ENCODE data around the gene POLR3GL. TPM values are rescaled to one million over a fixed set of nuclear protein-coding genes. Genes with fewer than 3 reads are reported as not detected.
A peak's percentile ranks its signal among the peaks of the same experiment; 100 is the strongest.

The POLR3GL gene
- total and polyA plus RNA-seq, 2 donors, result 37.5 to 89.6 TPM

- Histone ChIP-seq H3K27me3 (ENCODE audit: control insufficient read depth in 2 of 2, insufficient read depth in 1 of 2, low read length in 1 of 2) (no peaks in the 10 kb centered on the region), H3K9me3 (ENCODE audit: control insufficient read depth in 2 of 2, insufficient read depth in 1 of 2, low read length in 1 of 2) (peaks cover 0 to 2% of the 10 kb centered on the region in 2 donors), H3K27ac (ENCODE audit: low read depth in 1 of 2, low read length in 1 of 2) (peak overlapping the region; percentile 34 to 56), H3K36me3 (ENCODE audit: control insufficient read depth in 2 of 2, insufficient read depth in 2 of 2, low read length in 1 of 2) (peaks cover 31 to 34% of the 10 kb centered on the region in 2 donors), H3K4me3 (ENCODE audit: low read length in 2 of 2) (peak overlapping the region; percentile 76 to 92), H3K4me1 (ENCODE audit: control insufficient read depth in 2 of 2, insufficient read depth in 2 of 2, low read length in 2 of 2) (peaks cover 5 to 29% of the 10 kb centered on the region in 2 donors)
- 71% methylated on average over 1 of the region's 1 CpG for WGBS
- DNase-seq (ENCODE audit: low read depth in 6 of 9, low spot score in 9 of 9), result no peak
Observed at GRCh38 chr1:145992502-145992936, 28.0 kb downstream of the POLR3GL start.

DNA sequence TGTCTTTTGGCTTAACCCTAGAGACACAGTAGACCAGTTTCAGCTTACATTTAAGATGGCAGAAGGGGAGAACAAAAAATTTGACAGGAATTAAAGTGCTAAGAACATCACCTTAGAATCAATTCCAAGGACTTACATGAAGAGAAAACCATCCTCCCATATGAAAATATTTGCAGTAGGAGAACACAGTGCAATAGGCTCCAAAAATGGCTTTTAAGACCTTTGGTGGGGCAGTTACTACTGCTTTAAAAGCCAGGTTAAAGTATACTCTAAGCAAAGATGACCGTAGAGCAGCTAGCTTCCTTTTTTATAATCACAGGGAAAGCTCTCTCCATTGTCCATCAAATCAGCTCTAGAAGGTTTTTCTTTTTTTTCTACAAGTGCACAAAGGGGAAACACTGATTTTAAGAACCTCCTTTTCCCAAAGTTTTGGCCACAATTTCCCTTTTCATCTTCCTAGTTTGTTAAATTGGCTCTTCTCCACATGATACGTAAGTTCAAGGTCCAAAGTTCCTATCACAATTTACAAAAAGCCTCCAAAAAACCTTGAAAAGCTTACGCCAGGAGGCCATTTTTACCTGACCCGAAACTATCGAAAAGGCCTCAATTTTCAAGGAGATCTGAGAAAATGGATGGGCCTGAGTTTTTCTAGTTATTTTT lies 28.6 kb downstream of the POLR3GL start:
- peak overlapping the region; percentile 56 to 99 for H3K27ac ChIP-seq (ENCODE audit: low read depth in 1 of 2, low read length in 1 of 2)
- H3K36me3 ChIP-seq (ENCODE audit: control insufficient read depth in 2 of 2, insufficient read depth in 2 of 2, low read length in 1 of 2), result peaks cover 31 to 34% of the 10 kb centered on the region in 2 donors
- H3K9me3 ChIP-seq (ENCODE audit: control insufficient read depth in 2 of 2, insufficient read depth in 1 of 2, low read length in 1 of 2), result peaks cover 0 to 2% of the 10 kb centered on the region in 2 donors
- WGBS, result 69% methylated on average over 5 of the region's 5 CpGs
- no peak for DNase-seq (ENCODE audit: low read depth in 6 of 9, low spot score in 9 of 9)
- H3K27me3 ChIP-seq (ENCODE audit: control insufficient read depth in 2 of 2, insufficient read depth in 1 of 2, low read length in 1 of 2), result no peaks in the 10 kb centered on the region
- H3K4me1 ChIP-seq (ENCODE audit: control insufficient read depth in 2 of 2, insufficient read depth in 2 of 2, low read length in 2 of 2), result peaks cover 5 to 33% of the 10 kb centered on the region in 2 donors
- peak overlapping the region; percentile 76 to 92 for H3K4me3 ChIP-seq (ENCODE audit: low read length in 2 of 2)

DNA sequence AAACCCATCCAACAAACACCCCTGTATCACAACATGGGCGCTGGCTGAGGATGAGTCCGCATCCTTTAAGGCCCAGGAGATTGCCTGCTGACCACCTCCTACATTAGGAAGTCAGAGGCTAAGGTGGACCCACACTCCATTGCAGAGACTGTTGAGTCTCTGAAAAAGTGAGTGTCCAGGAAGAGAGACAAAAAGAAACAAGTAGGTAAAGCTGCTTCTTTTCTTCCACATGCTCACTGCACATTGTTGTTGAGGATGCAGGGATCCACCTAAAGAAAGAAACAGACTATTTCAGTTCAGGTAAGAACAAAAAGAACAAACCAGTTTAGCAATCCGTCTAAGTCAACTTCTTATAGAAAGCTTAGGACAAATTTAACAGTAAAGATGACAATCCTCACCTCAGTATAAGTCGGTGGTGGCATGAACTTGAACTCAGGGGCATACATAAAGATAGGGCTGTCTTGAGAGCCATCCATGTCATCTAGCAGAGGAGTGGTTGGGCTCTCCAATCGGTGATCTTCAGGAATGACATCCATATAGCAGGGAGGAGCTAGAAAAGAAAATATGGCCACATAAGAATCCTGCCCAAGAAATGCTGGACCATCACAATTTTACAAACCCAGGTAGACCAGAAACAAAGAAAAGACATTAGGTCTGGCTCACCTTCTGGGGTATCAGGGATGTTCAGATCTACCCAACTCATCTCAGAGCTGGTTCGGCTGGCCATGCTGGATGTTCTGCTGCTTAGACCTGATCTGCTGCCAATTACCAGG lies 29.3 kb downstream of the POLR3GL start:
- H3K4me1 ChIP-seq (ENCODE audit: control insufficient read depth in 2 of 2, insufficient read depth in 2 of 2, low read length in 2 of 2), result peaks cover 9 to 36% of the 10 kb centered on the region in 2 donors
- H3K4me3 ChIP-seq (ENCODE audit: low read length in 2 of 2), result peak overlapping the region; percentile 76 to 92
- 37% methylated on average over 6 of the region's 6 CpGs for WGBS
- no peaks in the 10 kb centered on the region for H3K27me3 ChIP-seq (ENCODE audit: control insufficient read depth in 2 of 2, insufficient read depth in 1 of 2, low read length in 1 of 2)
- H3K27ac ChIP-seq (ENCODE audit: low read depth in 1 of 2, low read length in 1 of 2), result peak overlapping the region; percentile 95 to 99
- peaks cover 31 to 34% of the 10 kb centered on the region in 2 donors for H3K36me3 ChIP-seq (ENCODE audit: control insufficient read depth in 2 of 2, insufficient read depth in 2 of 2, low read length in 1 of 2)
- peaks cover 0 to 2% of the 10 kb centered on the region in 2 donors for H3K9me3 ChIP-seq (ENCODE audit: control insufficient read depth in 2 of 2, insufficient read depth in 1 of 2, low read length in 1 of 2)
- DNase-seq (ENCODE audit: low read depth in 6 of 9, low spot score in 9 of 9), result no peak

GRCh38 chr1:145994391-145995120 lies 30.1 kb downstream of the POLR3GL start:
- 15% methylated on average over 10 of the region's 10 CpGs for WGBS
- Histone ChIP-seq H3K9me3 (ENCODE audit: control insufficient read depth in 2 of 2, insufficient read depth in 1 of 2, low read length in 1 of 2) (peaks cover 0 to 2% of the 10 kb centered on the region in 2 donors), H3K4me3 (ENCODE audit: low read length in 2 of 2) (peak overlapping the region; percentile 76 to 92), H3K4me1 (ENCODE audit: control insufficient read depth in 2 of 2, insufficient read depth in 2 of 2, low read length in 2 of 2) (peaks cover 16 to 38% of the 10 kb centered on the region in 2 donors), H3K27me3 (ENCODE audit: control insufficient read depth in 2 of 2, insufficient read depth in 1 of 2, low read length in 1 of 2) (no peaks in the 10 kb centered on the region), H3K36me3 (ENCODE audit: control insufficient read depth in 2 of 2, insufficient read depth in 2 of 2, low read length in 1 of 2) (peaks cover 31 to 34% of the 10 kb centered on the region in 2 donors), H3K27ac (ENCODE audit: low read depth in 1 of 2, low read length in 1 of 2) (peak overlapping the region; percentile 95 to 99)
- no peak for DNase-seq (ENCODE audit: low read depth in 6 of 9, low spot score in 9 of 9)

DNA sequence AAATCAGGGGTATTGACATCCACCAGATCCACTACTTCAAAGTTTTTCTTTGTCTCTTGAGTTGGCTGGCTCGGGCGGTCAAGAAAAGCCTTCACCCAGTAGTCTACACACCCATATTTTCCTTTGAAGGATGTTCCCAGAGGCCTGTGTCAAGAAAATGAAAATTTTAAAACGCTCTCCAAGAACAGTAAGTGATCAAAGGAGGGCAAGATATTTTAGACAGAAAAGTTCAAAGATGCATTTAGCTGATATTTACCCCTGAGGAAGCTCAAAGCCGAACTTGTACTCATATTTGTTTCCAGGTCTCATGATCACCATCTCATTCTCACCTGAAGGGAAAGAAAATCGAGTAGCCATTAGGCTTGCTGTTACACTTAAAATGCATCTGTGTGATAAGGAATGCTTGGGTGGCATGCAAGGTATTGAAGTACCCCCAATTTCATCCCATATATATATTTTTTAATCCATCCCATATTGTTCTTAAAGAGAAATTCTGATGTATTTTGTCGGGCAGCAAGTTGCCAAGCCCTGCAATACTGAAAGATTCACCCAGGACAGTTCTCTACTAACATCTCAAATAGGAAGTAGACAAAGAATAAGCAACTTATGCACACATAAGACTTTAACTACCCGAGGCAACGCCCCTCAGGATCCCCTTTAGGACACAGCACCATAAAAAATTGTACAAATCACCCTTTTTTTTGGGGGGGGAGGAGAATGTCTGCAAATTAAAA lies 30.8 kb downstream of the POLR3GL start:
- DNase-seq (ENCODE audit: low read depth in 6 of 9, low spot score in 9 of 9), result peak in 1 of 9 donors; percentile 46
- peaks cover 0 to 2% of the 10 kb centered on the region in 2 donors for H3K9me3 ChIP-seq (ENCODE audit: control insufficient read depth in 2 of 2, insufficient read depth in 1 of 2, low read length in 1 of 2)
- peaks cover 20 to 46% of the 10 kb centered on the region in 2 donors for H3K4me1 ChIP-seq (ENCODE audit: control insufficient read depth in 2 of 2, insufficient read depth in 2 of 2, low read length in 2 of 2)
- peak overlapping the region; percentile 95 to 99 for H3K27ac ChIP-seq (ENCODE audit: low read depth in 1 of 2, low read length in 1 of 2)
- no peaks in the 10 kb centered on the region for H3K27me3 ChIP-seq (ENCODE audit: control insufficient read depth in 2 of 2, insufficient read depth in 1 of 2, low read length in 1 of 2)
- peak overlapping the region; percentile 76 to 92 for H3K4me3 ChIP-seq (ENCODE audit: low read length in 2 of 2)
- WGBS, result under 1% methylated on average over 8 of the region's 8 CpGs
- peaks cover 31 to 34% of the 10 kb centered on the region in 2 donors for H3K36me3 ChIP-seq (ENCODE audit: control insufficient read depth in 2 of 2, insufficient read depth in 2 of 2, low read length in 1 of 2)

- peak in 1 of 9 donors; percentile 51 for DNase-seq (ENCODE audit: low read depth in 6 of 9, low spot score in 9 of 9)
- WGBS, result under 1% methylated on average over 13 of the region's 13 CpGs
- Histone ChIP-seq H3K9me3 (ENCODE audit: control insufficient read depth in 2 of 2, insufficient read depth in 1 of 2, low read length in 1 of 2) (peaks cover 0 to 2% of the 10 kb centered on the region in 2 donors), H3K36me3 (ENCODE audit: control insufficient read depth in 2 of 2, insufficient read depth in 2 of 2, low read length in 1 of 2) (peaks cover 31 to 34% of the 10 kb centered on the region in 2 donors), H3K4me1 (ENCODE audit: control insufficient read depth in 2 of 2, insufficient read depth in 2 of 2, low read length in 2 of 2) (peaks cover 20 to 47% of the 10 kb centered on the region in 2 donors), H3K4me3 (ENCODE audit: low read length in 2 of 2) (peak overlapping the region; percentile 76 to 92), H3K27ac (ENCODE audit: low read depth in 1 of 2, low read length in 1 of 2) (peak overlapping the region; percentile 98 to 99), H3K27me3 (ENCODE audit: control insufficient read depth in 2 of 2, insufficient read depth in 1 of 2, low read length in 1 of 2) (no peaks in the 10 kb centered on the region)
Observed at GRCh38 chr1:145995964-145996432, 31.5 kb downstream of the POLR3GL start.

GRCh38 chr1:145996433-145997015 lies 32.0 kb downstream of the POLR3GL start, which contains the start of gene TXNIP:
Gene TXNIP (minus strand): TSS chr1:145996579. CDS start chr1:145996266, 313 bp downstream.
- Histone ChIP-seq H3K27me3 (ENCODE audit: control insufficient read depth in 2 of 2, insufficient read depth in 1 of 2, low read length in 1 of 2) (no peaks in the 10 kb centered on the region), H3K4me3 (ENCODE audit: low read length in 2 of 2) (peak within 1 kb of the TSS; percentile 76 to 92), H3K4me1 (ENCODE audit: control insufficient read depth in 2 of 2, insufficient read depth in 2 of 2, low read length in 2 of 2) (peaks cover 20 to 47% of the 10 kb centered on the region in 2 donors), H3K9me3 (ENCODE audit: control insufficient read depth in 2 of 2, insufficient read depth in 1 of 2, low read length in 1 of 2) (peaks cover 0 to 2% of the 10 kb centered on the region in 2 donors), H3K27ac (ENCODE audit: low read depth in 1 of 2, low read length in 1 of 2) (peak within 1 kb of the TSS; percentile 98 to 99), H3K36me3 (ENCODE audit: control insufficient read depth in 2 of 2, insufficient read depth in 2 of 2, low read length in 1 of 2) (peaks cover 31 to 34% of the 10 kb centered on the region in 2 donors)
- peak in 7 of 9 donors; percentile 83 to 98 (median 93) for DNase-seq (ENCODE audit: low read depth in 6 of 9, low spot score in 9 of 9)
- WGBS, result under 1% methylated on average over 30 of the region's 30 CpGs
